Peyer's patch (tissue), 4 donors: ENCODE data around the gene POFUT1.

Source experiments
- POLR2A ChIP-seq, 2 donors: fragments of 450-650 bp; IDR thresholded peaks; one replicate each; pipeline ENCODE4 v1.5.1; 2017; ENCODE audit warnings: antibody characterized with exemption in 2 of 2, mild to moderate bottlenecking in 2 of 2, moderate library complexity in 2 of 2
- TF ChIP-seq, protein P1 (sequence below), 6 experiments: fragments of 450-650 bp in 4 of 6; fragments of 200-600 bp in 2 of 6; sonication (generic) in 1 of 6; IDR thresholded peaks; one replicate each; pipeline ENCODE4 v1.5.1; 2017 to 2019; ENCODE audit warnings: antibody characterized with exemption in 6 of 6, mild to moderate bottlenecking in 3 of 6, moderate library complexity in 1 of 6

DNA sequence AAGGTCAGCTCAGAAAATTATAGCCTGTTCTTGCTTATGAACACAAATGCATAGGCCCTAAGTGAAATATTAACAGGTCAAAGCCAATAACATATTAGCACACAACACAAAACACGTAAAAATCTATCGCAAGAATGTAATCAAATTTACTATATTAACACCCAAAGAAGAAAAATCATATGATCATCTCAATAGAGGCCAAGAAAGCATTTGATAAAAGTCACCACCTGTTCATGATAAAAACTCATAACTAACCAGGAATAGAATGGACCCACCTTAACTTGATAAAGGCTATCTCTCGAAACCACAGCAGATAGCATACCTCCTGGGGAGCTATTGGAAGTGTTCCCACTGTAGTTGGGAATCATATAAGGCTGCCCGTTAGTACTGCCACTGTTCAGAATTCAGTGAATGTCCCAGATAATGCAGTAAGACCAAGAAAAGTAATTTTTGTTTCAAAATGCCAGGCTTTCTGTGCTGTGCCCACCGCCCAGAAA is 21.6 kb downstream of the POFUT1 start:
- TF ChIP-seq, protein P1, sequence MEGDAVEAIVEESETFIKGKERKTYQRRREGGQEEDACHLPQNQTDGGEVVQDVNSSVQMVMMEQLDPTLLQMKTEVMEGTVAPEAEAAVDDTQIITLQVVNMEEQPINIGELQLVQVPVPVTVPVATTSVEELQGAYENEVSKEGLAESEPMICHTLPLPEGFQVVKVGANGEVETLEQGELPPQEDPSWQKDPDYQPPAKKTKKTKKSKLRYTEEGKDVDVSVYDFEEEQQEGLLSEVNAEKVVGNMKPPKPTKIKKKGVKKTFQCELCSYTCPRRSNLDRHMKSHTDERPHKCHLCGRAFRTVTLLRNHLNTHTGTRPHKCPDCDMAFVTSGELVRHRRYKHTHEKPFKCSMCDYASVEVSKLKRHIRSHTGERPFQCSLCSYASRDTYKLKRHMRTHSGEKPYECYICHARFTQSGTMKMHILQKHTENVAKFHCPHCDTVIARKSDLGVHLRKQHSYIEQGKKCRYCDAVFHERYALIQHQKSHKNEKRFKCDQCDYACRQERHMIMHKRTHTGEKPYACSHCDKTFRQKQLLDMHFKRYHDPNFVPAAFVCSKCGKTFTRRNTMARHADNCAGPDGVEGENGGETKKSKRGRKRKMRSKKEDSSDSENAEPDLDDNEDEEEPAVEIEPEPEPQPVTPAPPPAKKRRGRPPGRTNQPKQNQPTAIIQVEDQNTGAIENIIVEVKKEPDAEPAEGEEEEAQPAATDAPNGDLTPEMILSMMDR (IDR thresholded peaks at IDR 0.05) = no peak
- no peak for TF ChIP-seq POLR2A (IDR thresholded peaks at IDR 0.05)
